Measurements from ENCODE around the gene PSAPL1. TPM values are rescaled to one million over a fixed set of nuclear protein-coding genes. Genes with fewer than 3 reads are reported as not detected.

Gene PSAPL1
- total RNA-seq, 4 donors from 2014 or later: not detected

GRCh38 chr4:7429069-7429416 is 5.7 kb downstream of the PSAPL1 start:
- intact Hi-C loops (cut with DNase I): no loop called here
- no peaks in the 10 kb centered on the region for H3K9me3 ChIP-seq
- H3K27ac ChIP-seq (replicated peaks in 1 of 4): no peak overlapping the region
- H3K4me1 ChIP-seq: peaks cover 0 to 29% (median 8%) of the 10 kb centered on the region in 4 donors
- DNase-seq (ENCODE audit: extremely low spot score): no peak
- H3K27me3 ChIP-seq: no peaks in the 10 kb centered on the region
- TF ChIP-seq CTCF (IDR thresholded peaks at IDR 0.05) (no peak), EP300 (IDR thresholded peaks at IDR 0.05) (no peak), POLR2AphosphoS5 (IDR thresholded peaks at IDR 0.05) (no peak), POLR2A (IDR thresholded peaks at IDR 0.05; ENCODE audit: low read depth) (no peak)
- H3K4me3 ChIP-seq: no peak overlapping the region
- no peaks in the 10 kb centered on the region for H3K36me3 ChIP-seq
- 87% methylated on average over 9 of the region's 9 CpGs for WGBS

- WGBS: 77% methylated on average over 13 of the region's 16 CpGs
- intact Hi-C loops (cut with DNase I): no loop called here
- Histone ChIP-seq H3K27me3 (no peaks in the 10 kb centered on the region), H3K4me3 (no peak overlapping the region), H3K36me3 (no peaks in the 10 kb centered on the region), H3K27ac (replicated peaks in 1 of 4) (no peak overlapping the region), H3K4me1 (peaks cover 0 to 29% (median 8%) of the 10 kb centered on the region in 4 donors), H3K9me3 (no peaks in the 10 kb centered on the region)
- DNase-seq (ENCODE audit: extremely low spot score): no peak
- TF ChIP-seq CTCF (IDR thresholded peaks at IDR 0.05): no peak
- TF ChIP-seq POLR2AphosphoS5 (IDR thresholded peaks at IDR 0.05): no peak
- no peak for TF ChIP-seq EP300 (IDR thresholded peaks at IDR 0.05)
- TF ChIP-seq POLR2A (IDR thresholded peaks at IDR 0.05; ENCODE audit: low read depth): no peak
These were observed 6.3 kb downstream of the PSAPL1 start for GRCh38 chr4:7428261-7429068.

GRCh38 chr4:7427831-7428260 is 6.9 kb downstream of the PSAPL1 start:
- WGBS: 92% methylated on average over 2 of the region's 13 CpGs
- Histone ChIP-seq H3K27me3 (no peaks in the 10 kb centered on the region), H3K4me1 (peaks cover 0 to 29% (median 8%) of the 10 kb centered on the region in 4 donors), H3K4me3 (no peak overlapping the region), H3K9me3 (no peaks in the 10 kb centered on the region), H3K36me3 (no peaks in the 10 kb centered on the region), H3K27ac (replicated peaks in 1 of 4) (no peak overlapping the region)
- intact Hi-C loops (cut with DNase I): no loop called here
- no peak for DNase-seq (ENCODE audit: extremely low spot score)
- no peak for TF ChIP-seq POLR2A (IDR thresholded peaks at IDR 0.05; ENCODE audit: low read depth)
- no peak for TF ChIP-seq EP300 (IDR thresholded peaks at IDR 0.05)
- TF ChIP-seq CTCF (IDR thresholded peaks at IDR 0.05): no peak
- no peak for TF ChIP-seq POLR2AphosphoS5 (IDR thresholded peaks at IDR 0.05)

- no peak overlapping the region for H3K27ac ChIP-seq (replicated peaks in 1 of 4)
- H3K9me3 ChIP-seq: no peaks in the 10 kb centered on the region
- H3K27me3 ChIP-seq: no peaks in the 10 kb centered on the region
- no peak overlapping the region for H3K4me3 ChIP-seq
- H3K36me3 ChIP-seq: no peaks in the 10 kb centered on the region
- intact Hi-C loops (cut with DNase I): no loop called here
- H3K4me1 ChIP-seq: peaks cover 0 to 29% (median 8%) of the 10 kb centered on the region in 4 donors
- WGBS: 39% methylated on average over 10 of the region's 10 CpGs
- no peak for DNase-seq (ENCODE audit: extremely low spot score)
- TF ChIP-seq EP300 (IDR thresholded peaks at IDR 0.05) (no peak), POLR2AphosphoS5 (IDR thresholded peaks at IDR 0.05) (no peak), POLR2A (IDR thresholded peaks at IDR 0.05; ENCODE audit: low read depth) (no peak), CTCF (IDR thresholded peaks at IDR 0.05) (no peak)
These were observed 7.4 kb downstream of the PSAPL1 start for GRCh38 chr4:7427361-7427760.
